NCI-H2171 (cell line): ENCODE measurements around the gene ZNF28.
"Not testable (repeated sequence)": the region's sequence is repeated elsewhere in the genome, so short reads cannot be mapped to it uniquely, and the experiment has no call there.

ENCODE experiments used
- DNase-seq: peaks from one replicate; lab custom pipeline; 2025; lab: John Stamatoyannopoulos, UW

Gene ZNF28

DNA sequence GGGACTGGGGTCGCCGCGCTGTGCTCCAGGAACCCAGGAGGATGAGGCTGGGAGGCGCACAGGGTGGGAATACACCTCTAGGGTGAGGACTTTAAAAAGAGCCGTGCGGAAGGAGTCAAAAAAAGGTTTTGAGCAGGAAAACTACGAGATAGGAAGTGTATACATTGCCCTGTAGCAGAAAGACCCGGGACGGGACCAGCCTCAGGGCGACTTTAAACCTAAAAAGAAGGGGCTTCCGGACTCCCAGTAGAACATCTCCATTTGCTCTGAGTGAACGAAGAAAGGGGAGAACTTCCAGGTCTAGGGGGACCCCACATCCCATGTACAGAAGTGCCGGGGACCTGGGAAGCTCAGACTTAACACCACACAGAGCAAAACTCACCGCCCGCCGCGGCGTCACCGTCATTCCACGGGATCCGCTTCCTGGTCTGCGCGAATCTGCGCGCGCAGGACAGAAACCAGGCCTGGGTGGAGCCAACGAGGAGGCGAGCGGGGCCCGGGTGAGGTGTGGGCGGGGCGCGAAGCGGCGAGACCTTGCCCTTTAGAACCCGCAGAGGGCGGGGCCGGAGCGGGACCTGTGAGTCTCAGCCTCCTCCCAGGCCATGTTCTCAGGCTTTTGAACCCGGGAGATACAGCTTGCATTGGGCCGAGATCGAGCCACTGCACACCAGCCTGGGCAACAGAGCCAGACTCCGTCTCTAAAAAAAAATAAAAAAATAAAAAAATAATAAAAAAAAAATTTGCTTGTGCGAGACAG lies at the start of gene ZNF28:
TSS of gene ZNF28 (minus strand) at position 430 of the 757 bp plus-strand sequence. CDS start 3,675 bp downstream, outside the sequence.
- DNase-seq, result peak; percentile 4

DNA sequence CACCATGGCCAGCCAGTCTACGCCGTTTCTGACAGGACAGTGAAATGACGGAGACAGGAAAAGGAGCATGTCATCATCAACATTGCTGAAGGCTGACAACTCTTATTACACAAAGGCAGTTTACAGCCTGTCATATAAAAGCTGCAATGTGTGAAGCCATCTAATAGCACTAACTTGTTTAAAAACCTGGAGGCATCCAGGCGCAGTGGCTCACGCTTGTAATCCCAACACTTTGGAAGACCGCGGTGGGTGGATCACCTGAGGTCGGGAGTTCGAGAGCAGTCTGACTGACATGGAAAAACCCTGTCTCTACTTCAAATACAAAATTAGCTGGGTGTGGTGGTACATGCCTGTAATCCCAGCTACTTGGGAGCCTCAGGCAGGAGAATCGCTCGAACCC lies 46.6 kb upstream of the ZNF28 start:
- DNase-seq, result not testable (repeated sequence)

DNA sequence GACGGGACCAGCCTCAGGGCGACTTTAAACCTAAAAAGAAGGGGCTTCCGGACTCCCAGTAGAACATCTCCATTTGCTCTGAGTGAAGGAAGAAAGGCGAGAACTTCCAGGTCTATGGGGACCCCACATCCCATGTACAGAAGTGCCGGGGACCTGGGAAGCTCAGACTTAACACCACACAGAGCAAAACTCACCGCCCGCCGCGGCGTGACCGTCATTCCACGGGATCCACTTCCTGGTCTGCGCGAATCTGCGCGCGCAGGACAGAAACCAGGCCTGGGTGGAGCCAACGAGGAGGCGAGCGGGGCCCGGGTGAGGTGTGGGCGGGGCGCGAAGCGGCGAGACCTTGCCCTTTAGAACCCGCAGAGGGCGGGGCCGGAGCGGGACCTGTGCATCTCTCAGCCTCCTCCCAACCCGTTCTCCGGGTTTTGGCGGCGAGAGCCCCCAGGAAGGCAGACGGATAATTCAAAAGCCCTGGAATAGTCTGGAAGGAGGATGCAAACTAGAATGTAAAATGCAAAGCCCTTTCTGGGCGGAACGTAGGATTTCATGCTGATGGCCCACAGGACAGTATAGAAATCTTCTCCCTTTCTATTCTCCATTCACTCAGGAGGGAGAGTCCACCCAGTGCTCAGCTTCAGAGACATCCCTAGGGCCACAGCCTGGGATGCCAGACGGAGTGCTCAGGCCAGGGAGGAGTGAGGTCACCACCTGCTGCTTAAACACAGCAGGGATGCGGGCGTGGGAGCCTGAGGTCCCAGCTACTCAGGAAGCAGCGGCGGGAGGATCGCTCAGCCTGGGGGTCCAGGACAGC lies 36.2 kb upstream of the ZNF28 start, which contains the start of gene ZNF468:
TSS of gene ZNF468 (minus strand) at position 242 of the 814 bp plus-strand sequence. CDS start 3,347 bp downstream, outside the sequence.
- peak; percentile 32 for DNase-seq

DNA sequence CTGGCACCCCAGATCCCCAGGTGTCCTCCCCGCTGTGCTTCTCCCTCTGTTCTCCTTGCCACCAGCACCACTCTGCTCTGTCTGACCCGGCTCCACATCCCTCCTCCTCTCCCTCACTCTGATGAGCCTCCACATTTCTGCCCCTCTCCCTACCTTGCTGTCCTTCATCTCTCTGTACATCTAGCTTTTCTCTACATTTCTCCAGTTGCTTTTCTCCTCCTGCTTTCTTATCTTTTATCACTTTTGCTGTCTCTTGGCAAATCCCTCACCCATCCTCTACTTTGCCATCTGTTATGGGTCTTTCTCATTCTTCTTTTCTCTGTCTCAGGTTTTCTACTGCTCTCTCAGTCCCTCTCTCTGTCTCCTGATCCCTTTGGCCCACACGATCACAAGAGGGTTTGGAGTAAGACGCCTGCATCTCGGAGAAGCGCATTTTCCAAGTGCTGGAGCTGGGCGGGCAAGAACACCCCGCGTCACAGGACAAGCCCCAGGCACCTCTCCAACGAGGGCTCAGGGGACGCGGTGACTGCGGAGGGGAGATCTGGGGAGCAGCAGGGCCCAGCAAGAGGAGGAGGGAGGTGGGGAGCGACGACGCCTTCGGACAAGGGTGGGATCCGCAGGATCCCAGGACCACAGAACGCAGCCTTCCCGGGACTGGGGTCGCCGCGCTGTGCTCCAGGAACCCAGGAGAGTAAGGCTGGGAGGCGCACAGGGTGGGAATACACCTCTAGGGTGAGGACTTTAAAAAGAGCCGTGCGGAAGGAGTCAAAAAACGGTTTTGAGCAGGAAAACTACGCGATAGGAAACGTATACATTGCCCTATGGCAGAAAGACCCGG lies 35.3 kb upstream of the ZNF28 start:
- DNase-seq, result not testable (repeated sequence)

DNA sequence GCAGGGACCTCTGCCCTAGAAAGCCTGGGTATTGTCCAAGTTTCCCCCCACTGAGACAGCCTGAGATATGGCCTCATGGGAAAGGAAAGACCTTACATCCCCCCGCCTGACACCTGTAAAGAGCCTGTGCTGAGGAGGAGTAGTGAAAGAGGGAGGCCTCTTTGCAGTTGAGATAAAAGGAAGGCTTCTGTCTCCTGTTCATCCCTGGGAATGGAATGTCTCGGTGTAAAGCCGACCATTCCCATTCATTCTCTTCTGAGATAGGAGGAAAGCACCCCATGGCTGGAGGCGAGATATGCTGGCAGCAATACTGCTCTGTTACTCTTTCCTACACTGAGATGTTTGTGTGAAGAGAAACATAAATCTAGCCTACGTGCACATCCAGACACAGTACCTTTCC lies 25.9 kb upstream of the ZNF28 start:
- DNase-seq, result not testable (repeated sequence)

DNA sequence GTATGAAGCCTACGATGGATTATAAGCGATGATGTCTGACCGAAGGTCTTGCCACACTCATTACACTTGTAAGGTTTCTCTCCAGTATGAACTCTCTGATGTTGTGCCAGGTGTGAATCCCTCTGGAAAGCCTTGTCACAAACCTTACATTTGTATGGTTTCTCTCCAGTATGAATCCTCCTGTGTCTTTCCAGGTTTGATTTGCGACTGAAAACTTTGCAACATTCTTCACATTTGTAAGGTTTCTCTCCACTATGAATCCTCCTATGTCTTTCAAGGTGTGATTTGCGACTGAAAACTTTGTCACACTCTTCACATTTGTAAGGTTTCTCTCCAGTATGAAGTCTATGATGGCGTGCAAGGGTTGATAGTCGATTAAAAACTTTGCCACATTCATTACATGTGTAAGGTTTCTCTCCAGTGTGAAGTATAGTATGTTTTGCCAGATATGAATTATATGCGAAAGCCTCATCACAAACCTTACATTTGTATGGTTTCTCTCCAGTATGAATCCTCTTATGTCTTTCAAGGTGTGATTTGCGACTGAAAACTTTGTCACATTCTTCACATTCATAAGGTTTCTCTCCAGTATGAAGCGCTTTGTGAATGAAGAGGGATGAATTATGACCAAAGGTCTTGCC lies 19.5 kb upstream of the ZNF28 start:
- DNase-seq, result not testable (repeated sequence)

DNA sequence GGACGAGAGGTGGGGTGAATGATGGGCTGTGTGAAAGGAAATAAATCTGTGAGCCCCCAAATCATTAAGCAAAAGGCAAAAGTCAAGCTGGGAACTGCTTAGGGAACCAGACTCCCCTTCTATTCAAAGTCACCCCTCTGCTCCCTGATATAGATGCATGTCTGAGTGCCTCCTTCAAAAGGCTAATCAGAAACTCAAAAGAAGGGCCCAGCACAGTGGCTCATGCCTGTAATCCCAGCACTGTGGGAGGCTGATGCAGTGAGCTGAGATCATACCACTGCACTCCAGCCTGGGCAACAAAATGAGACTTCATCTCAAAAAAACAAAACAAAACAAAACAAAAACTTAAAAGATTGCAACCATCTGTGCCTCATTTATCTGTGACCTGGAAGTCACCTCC lies 12.9 kb upstream of the ZNF28 start:
- DNase-seq, result not testable (repeated sequence)

DNA sequence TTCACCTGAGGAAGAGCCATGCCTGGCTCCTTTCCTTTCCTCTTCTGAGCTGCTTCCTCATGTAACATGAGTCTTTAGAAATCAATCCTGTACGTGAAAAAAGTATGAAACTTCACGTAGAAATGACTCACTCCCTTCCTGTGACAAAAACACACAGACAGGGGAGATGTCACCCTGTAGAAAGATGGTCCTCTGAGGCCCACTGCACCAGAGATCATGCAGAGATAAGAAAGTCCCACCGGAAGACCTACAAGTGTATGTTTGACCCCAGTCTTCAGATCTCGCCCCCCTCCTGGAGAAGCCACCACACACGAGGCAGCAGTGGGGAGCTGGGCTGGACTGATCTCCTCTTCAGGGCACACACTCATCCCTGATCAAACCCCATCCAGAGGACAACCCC lies 12.1 kb upstream of the ZNF28 start:
- DNase-seq, result not testable (repeated sequence)

DNA sequence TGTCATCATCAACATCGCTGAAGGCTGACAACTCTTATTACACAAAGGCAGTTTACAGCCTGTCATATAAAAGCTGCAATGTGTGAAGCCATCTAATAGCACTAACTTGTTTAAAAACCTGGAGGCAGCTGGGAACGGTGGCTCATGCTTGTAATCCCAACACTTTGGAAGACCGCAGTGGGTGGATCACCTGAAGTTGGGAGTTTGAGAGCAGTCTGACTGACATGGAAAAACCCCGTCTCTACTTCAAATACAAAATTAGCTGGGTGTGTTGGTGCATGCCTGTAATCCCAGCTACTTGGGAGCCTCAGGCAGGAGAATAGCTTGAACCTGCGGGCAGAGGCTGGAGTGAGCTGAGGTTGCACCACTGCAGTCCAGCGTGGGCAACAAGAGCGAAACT lies 8.4 kb upstream of the ZNF28 start:
- DNase-seq, result not testable (repeated sequence)

DNA sequence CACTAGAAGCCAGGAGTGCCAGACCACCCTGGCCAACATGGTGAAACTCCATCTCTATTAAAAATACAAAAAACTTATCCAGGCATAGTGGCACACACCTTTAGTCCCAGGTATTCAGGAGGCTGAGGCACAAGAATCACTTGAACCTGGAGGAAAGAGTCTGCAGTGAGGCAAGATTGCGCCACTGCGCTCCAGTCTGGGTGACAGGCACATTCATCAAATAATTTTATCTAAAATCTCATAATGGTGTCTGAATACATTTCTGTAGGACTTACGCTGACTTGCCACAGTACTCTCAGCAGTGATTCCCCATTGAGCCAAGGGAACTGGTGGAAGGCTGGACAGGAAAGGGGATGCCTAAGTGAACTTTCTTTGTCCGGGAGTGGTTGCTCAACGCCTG lies 4.3 kb upstream of the ZNF28 start:
- no peak for DNase-seq

DNA sequence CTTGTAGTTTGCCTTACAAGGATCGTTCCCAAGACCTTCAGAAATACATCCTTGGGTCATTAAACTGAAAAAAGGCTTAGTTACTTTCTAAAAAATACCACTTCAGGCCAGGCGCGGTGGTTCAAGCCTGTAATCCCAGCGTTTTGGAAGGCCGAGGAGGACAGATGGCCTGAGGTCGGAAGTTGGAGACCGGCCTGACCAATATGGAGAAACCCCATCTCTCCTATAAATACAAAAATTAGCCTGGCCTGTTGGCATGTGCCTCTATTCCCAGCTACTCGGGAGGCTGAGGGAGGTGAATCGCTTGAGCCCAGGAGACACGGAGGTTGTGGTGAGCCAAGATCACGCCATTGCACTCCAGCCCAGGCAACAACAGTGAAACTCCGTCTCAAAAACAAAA lies 2.2 kb upstream of the ZNF28 start:
- no peak for DNase-seq

DNA sequence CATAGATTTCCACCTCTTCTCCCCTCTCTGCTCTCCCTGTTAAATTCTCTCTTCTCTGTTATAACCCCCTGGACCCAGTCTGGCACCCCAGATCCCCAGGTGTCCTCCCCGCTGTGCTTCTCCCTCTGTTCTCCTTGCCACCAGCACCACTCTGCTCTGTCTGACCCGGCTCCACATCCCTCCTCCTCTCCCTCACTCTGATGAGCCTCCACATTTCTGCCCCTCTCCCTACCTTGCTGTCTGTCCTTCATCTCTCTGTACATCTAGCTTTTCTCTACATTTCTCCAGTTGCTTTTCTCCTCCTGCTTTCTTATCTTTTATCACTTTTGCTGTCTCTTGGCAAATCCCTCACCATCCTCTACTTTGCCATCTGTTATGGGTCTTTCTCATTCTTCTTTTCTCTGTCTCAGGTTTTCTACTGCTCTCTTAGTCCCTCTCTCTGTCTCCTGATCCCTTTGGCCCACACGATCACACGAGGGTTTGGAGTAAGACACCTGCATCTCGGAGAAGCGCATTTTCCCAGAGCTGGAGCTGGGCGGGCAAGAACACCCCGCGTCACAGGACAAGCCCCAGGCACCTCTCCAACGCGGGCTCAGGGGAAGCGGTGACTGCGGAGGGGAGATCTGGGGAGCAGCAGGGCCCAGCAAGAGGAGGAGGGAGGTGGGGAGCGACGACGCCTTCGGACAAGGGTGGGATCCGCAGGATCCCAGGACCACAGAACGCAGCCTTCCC lies 795 bp downstream of the ZNF28 start:
- not testable (repeated sequence) for DNase-seq

DNA sequence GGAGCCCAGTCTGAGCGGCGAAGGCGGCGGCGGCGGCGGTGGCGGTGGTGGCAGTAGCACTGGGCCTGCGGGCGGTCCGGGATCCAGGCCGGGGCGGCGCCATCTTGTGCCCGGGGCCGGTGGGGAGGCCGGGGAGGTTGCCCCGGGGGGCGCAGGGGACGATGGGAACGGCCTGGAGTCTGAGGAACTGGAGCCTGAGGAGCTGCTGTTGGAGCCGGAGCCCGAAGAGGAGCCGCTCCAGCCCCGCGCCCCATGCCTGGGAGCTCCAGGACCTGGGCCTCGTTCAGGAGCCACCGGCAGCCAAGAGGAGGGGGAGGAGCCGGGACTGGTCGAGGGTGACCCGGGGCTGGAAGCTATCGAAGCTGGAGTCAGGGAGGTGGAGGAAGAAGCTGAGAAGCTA lies 11.6 kb downstream of the ZNF28 start:
- no peak for DNase-seq

DNA sequence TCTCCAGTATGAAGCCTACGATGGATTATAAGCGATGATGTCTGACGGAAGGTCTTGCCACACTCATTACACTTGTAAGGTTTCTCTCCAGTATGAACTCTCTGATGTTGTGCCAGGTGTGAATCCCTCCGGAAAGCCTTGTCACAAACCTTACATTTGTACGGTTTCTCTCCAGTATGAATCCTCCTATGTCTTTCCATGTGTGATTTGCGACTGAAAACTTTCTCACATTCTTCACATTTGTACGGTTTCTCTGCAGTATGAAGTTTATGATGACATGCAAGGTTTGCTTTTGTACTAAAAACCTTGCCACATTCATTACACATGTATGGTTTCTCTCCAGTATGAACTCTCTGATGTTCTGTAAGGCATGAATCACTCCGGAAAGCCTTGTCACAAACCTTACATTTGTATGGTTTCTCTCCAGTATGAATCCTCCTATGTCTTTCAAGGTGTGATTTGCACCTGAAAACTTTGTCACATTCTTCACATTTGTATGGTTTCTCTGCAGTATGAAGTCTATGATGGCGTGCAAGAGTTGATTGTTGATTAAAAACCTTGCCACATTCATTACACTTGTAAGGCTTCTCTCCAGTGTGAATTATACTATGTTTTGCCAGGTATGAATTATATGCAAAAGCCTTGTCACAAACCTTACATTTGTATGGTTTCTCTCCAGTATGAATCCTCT lies 21.3 kb downstream of the ZNF28 start:
- DNase-seq, result not testable (repeated sequence)

DNA sequence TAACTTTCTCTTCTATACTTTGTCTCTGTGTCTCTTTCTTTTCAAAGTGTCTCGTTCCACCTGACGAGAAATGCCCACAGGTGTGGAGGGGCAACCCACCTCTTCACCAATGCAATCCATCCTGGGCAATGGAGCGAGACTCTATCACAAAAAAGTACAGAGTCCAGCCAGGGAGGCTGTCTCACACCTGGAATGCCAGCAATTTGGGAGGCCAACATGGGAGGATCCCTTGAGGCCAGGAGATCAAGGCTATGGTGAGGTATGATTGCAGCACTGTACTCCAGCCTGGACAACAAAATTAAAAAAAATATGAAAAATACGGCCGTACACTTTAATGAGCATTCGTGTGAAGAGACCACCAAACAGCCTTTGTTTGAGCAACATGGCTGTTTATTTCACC lies 32.0 kb downstream of the ZNF28 start:
- DNase-seq, result no peak

DNA sequence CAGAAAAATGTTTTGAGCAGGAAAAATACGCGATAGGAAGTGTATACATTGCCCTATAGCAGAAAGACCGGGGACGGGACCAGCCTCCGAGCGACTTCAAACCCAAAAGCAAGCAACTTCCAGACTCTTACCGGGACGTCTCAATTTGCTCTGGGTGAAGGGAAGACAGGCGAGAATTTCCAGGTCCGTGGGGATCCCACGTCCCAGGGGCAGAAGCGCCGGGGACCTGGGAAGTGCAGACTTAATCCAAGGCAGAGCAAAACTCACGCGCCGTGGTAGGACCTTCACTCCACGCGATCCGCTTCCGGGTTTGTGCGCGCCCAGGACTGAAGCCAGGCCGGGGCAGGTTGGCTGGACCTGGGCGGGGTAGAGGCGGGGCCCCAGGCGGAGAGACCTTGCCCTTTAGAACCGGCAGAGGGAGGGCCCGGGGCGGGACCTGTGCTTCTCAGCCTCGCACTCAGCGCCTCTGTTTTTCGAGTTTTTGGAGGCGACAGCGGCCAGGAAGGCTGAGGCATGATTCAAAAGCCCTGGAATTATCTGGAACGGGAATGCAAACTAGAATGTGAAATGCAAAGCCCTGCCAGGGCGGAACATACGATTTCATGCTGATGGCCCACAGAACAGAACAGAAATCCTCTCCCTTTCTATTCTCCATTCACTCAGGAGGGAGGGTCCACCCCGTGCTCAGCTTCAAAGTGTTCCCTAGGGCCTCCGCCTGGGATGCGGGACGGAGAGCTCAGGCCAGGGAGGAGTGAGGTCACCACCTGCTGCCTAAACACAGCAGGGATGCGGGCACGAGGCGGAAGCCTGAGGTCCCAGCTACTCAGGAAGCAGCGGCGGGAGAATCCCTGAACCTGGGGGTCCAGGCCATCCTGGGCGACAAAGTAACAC lies 34.7 kb downstream of the ZNF28 start, which contains the start of gene ZNF600:
TSS of gene ZNF600 (minus strand) at position 328 of the 891 bp plus-strand sequence. CDS start 7,903 bp downstream, outside the sequence.
- DNase-seq, result not testable (repeated sequence)

DNA sequence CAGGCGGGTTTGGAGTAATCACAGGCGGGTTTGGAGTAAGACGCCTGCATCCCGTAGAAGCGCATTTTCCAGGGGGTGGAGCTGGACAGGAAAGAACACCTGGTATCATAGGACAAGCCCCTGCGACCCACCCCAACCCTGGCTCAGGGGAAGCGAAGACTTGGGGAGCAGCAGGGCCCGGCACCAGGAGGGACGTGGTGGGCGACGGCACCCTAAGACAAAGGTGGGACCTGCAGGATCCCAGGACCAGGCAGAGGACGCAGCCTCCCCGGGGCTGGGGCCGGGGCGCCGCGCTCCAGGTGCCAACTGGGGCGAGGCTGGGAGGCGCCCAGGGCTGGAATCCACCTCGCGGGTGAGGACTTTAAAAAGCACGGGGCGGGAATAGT lies 35.4 kb downstream of the ZNF28 start:
- DNase-seq, result no peak

DNA sequence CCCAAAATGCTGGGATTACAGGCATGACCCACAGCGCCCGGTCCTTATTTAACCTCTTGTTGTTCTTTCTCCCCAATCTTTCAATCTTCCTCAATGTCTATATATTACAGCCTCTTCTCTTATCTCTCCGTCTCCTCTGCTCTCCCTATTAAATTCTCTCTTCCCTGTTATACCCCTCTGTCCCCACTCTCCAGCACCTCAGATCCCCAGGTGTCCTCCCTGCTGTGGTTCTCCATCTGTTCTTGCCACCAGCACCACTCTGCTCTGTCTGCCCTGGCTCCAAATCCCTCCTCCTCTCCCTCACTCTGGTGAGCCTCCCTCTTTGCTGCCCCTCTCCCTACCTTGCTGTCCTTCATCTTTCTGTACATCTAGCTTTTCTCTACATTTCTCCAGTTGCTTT lies 35.9 kb downstream of the ZNF28 start:
- no peak for DNase-seq

DNA sequence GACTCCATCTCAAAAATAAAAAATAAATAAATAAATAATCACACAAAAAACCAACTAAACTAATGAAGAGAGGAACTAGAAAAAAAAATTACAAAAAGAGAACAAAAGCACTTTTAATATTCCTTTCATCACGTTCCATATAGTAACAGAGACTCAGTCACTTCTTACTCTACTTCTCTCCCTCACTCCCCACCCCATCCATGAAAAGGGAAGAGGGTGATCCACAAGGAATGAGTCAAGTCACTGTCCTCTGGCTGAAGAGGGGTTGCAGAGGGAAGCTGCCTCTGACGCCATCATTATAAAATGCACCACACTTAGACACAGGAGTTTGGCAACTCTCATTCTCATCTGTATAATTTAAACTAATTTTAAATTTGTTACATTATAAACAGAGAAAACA lies 38.6 kb downstream of the ZNF28 start:
- DNase-seq, result not testable (repeated sequence)
